Fibroblast of pulmonary artery (primary cell): ENCODE measurements around the gene CTBP2.

ENCODE experiments used
- DNase-seq: peaks from one replicate; pipeline ENCODE4 v3.0.0-alpha.2; 2010; ENCODE audit warnings: low read depth
- H3K4me3 ChIP-seq: replicated peaks from 2 replicates; pipeline ENCODE4 v1.5.1; 2011; ENCODE audit warnings: low read depth, mild to moderate bottlenecking, control low read depth, low read length, moderate library complexity
- CTCF ChIP-seq: IDR thresholded peaks from 2 replicates; pipeline ENCODE4 v1.5.1; 2011; ENCODE audit warnings: mild to moderate bottlenecking, control low read depth, low read length, inconsistent platforms; ENCODE audit errors: missing control alignments

Gene CTBP2

GRCh38 chr10:125095228-125095627 is 65.1 kb downstream of the CTBP2 start:
- no peak for TF ChIP-seq CTCF
- no peak overlapping the region for H3K4me3 ChIP-seq
- DNase-seq = no peak

- DNase-seq = no peak
- TF ChIP-seq CTCF = no peak
- no peak overlapping the region for H3K4me3 ChIP-seq
Observed at GRCh38 chr10:125094806-125095205, 65.6 kb downstream of the CTBP2 start.

GRCh38 chr10:125093974-125094705 is 66.2 kb downstream of the CTBP2 start:
- no peak for TF ChIP-seq CTCF
- H3K4me3 ChIP-seq = no peak overlapping the region
- no peak for DNase-seq

- DNase-seq = peak; percentile 70
- no peak overlapping the region for H3K4me3 ChIP-seq
- TF ChIP-seq CTCF = no peak
Observed at GRCh38 chr10:125093199-125093973, 67.0 kb downstream of the CTBP2 start.

GRCh38 chr10:125092564-125093031 is 67.8 kb downstream of the CTBP2 start:
- no peak overlapping the region for H3K4me3 ChIP-seq
- DNase-seq = no peak
- TF ChIP-seq CTCF = no peak

DNA sequence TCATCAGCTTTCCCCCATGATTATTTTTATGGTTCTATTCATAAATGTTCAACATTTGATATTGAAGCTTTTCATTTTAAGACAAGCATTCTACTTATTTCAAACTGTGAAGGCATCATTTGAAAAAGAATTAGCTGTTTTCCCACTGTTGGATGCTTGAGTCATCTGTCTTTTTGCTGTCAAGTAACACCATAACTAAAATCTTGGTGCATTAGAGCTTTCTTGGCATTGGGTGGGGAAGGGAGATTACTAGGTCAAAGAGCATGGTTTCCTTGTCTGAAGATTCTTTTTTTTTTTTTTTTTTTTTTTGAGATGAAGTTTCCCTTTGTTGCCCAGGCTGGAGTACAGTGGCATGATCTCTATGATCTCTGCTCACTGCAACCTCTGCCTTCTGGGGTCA is 68.5 kb downstream of the CTBP2 start:
- DNase-seq = no peak
- H3K4me3 ChIP-seq = no peak overlapping the region
- TF ChIP-seq CTCF = no peak
